ENCODE results near the gene KCNE5.
"Not testable (repeated sequence)": the region's sequence is repeated elsewhere in the genome, so short reads cannot be mapped to it uniquely, and the experiment has no call there.

Gene KCNE5

DNA sequence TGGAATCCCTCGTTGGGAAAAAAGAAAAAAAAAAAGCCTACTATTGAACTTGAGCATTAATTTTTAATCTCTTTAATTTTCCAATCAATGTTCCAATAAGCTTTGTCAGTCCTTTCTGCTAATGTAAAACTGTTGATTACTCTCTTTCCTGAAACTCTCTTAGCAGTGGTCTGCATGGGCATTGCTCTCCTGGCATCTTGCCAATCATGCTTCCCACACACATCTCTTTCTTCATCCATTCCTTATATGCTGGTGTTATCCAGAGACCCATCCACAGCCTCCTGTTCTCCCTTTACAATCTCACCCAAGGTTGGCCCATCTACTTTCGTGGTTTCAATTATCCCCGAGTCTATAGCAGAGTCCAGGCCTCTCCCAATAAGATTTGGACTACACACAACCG lies 31.8 kb upstream of the KCNE5 start:
- H3K4me3 ChIP-seq (ENCODE audit: low read length), result no peak overlapping the region
- TF ChIP-seq, protein P1, sequence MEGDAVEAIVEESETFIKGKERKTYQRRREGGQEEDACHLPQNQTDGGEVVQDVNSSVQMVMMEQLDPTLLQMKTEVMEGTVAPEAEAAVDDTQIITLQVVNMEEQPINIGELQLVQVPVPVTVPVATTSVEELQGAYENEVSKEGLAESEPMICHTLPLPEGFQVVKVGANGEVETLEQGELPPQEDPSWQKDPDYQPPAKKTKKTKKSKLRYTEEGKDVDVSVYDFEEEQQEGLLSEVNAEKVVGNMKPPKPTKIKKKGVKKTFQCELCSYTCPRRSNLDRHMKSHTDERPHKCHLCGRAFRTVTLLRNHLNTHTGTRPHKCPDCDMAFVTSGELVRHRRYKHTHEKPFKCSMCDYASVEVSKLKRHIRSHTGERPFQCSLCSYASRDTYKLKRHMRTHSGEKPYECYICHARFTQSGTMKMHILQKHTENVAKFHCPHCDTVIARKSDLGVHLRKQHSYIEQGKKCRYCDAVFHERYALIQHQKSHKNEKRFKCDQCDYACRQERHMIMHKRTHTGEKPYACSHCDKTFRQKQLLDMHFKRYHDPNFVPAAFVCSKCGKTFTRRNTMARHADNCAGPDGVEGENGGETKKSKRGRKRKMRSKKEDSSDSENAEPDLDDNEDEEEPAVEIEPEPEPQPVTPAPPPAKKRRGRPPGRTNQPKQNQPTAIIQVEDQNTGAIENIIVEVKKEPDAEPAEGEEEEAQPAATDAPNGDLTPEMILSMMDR (conservative IDR thresholded peaks at IDR 0.05; ENCODE audit: low read depth, low read length), result no peak
- DNase-seq (ENCODE audit: low read depth), result no peak

DNA sequence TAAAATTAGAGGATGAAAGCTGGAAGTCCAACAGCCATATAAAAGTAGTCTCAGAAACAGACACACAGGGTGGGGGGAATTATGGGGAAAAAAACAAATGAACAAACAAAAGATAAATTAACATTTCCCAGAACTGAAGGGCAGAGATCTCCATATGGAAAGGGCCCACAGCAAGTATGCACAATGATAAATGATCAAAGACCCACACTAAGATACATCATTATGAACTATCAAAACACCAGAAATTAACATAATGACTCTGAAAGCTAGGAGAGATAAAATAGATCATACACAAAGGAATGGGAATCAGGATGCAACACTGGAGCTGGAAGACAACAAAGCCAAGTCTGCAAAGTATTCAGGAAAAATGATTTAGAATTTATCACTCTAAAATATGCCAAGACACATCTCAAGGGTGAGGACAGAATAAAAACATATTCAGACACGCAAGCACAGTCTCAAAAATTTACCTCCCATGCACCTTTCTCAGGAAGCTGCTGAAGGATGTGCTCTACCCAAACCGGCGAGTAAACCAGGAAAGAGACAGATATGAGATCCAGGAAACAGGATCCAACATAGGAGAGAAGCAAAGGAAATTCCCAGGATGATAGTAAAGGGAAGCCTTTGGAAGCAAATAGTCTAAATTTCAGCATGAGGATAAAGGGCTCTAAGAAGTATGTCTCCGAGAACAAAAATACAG lies 30.7 kb upstream of the KCNE5 start:
- H3K4me3 ChIP-seq (ENCODE audit: low read length), result no peak overlapping the region
- DNase-seq (ENCODE audit: low read depth), result no peak
- TF ChIP-seq, protein P1 (conservative IDR thresholded peaks at IDR 0.05; ENCODE audit: low read depth, low read length), result no peak

DNA sequence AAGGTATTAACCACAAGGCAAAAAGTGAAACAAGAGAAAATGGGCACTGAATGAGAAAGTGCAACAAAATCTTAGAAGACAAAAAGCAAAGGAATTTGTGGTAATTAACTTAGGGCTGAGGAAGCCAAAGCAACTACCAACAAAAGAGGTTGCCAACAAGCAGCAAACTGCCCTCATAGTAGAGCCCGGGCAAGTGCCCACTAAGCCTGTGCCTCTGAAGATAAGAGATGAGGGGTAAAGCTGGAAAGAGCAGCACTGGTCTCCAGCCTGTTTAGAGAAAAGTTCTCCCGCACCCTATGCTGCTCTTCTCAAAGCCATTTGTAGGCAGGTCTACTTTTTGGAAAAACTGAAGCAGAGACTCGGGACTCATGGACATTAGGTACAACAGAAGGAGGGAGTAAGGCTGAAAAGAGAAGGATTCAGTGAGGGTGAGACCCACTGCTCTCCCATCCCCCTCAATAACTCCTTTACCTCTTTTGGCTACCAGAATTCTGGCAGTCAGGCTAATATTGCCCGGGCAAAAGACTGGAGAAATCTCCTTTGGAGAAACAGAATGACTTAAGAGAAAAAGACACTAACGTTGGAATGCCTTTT lies 29.6 kb upstream of the KCNE5 start:
- DNase-seq (ENCODE audit: low read depth), result no peak
- TF ChIP-seq, protein P1 (conservative IDR thresholded peaks at IDR 0.05; ENCODE audit: low read depth, low read length), result no peak
- no peak overlapping the region for H3K4me3 ChIP-seq (ENCODE audit: low read length)

DNA sequence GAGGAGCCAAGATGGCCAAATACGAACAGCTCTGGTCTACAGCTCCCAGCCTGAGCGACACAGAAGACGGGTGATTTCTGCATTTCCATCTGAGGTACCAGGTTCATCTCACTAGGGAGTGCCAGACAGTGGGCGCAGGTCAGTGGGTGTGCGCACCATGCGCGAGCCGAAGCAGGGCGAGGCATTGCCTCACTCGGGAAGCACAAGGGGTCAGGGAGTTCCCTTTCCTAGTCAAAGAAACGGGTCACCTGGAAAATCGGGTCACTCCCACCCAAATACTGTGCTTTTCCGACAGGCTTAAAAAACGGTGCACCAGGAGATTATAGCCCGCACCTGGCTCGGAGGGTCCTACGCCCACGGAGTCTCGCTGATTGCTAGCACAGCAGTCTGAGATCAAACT lies 19.7 kb upstream of the KCNE5 start:
- DNase-seq (ENCODE audit: low read depth); H3K4me3 ChIP-seq (ENCODE audit: low read length): not testable (repeated sequence)

DNA sequence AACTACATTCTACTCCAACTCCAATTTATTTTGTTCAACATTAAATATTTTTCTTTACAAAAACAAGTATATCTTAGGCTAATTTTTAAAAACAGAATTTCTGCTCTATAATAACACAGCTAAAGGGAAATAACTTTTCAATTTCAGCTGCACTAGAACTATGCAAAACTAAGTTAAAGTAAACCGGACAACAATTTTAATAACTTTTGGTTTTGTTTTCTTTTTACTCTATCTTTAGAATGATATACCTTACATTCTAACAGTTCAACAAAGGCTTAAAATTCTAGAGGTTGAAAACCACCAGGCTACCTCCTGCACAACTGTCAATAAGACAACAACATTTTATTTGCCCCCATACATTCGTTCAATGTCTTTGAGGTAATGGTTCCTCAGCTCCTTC lies 18.7 kb upstream of the KCNE5 start:
- DNase-seq (ENCODE audit: low read depth), result no peak
- TF ChIP-seq, protein P1 (conservative IDR thresholded peaks at IDR 0.05; ENCODE audit: low read depth, low read length), result no peak
- H3K4me3 ChIP-seq (ENCODE audit: low read length), result no peak overlapping the region

DNA sequence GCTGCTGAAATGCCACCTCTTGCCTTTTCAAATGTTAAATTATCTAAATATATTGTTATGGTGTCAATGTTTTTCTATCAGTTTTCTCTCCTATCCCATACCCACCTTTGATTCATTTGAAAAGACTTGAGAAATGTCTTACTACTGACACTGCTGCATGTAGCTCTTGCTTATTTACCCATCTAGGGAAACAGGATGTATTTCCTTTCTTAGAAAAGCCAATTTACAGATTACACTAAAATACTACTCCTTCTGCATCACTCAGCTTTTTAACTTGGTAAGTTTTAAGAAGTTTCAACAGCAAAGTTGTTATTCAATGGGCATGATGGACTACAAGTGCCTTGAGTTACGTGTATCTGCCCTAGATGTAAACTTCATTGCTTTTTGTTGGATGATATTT lies 13.2 kb upstream of the KCNE5 start:
- H3K4me3 ChIP-seq (ENCODE audit: low read length), result no peak overlapping the region
- TF ChIP-seq, protein P1 (conservative IDR thresholded peaks at IDR 0.05; ENCODE audit: low read depth, low read length), result no peak
- no peak for DNase-seq (ENCODE audit: low read depth)

DNA sequence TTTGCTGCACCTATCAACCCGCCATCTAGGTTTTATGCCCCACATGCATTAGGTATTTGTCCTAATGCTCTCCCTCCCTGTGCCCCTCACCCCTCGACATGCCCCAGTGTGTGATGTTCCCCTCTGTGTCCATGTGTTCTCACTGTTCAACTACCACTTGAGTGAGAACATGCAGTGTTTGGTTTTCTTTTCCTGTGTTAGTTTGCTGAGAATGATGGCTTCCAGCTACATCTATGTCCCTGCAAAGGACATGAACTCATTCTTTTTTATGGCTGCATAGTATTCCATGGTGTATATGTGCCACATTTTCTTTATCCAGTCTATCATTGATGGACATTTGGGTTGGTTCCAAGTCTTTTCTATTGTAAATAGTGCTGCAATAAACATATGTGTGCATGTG lies 12.5 kb upstream of the KCNE5 start:
- not testable (repeated sequence) for H3K4me3 ChIP-seq (ENCODE audit: low read length); DNase-seq (ENCODE audit: low read depth)

DNA sequence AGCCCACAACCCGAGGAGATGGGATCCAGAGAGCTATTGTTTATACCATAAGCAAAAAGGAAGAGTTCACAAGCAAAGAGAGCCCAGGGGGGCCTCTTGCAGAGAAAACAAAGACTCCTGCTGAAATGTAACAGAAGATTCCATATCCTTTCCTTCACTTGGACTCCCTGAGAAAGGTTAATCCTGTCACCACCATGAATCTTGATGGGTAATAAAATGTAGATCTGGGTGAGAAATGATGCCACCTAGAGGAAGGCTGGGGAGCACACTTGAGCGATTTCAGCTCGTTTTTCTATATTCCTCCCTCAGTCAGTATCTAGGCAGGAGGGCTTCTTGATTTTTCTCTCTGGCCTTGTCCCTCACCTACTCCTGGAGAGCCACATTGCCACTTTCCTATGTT lies 10.2 kb upstream of the KCNE5 start:
- TF ChIP-seq, protein P1 (conservative IDR thresholded peaks at IDR 0.05; ENCODE audit: low read depth, low read length), result peak; percentile 62
- H3K4me3 ChIP-seq (ENCODE audit: low read length), result no peak overlapping the region
- DNase-seq (ENCODE audit: low read depth), result no peak

Measured in retinal pigment epithelial cell (primary cell).